Pancreas (tissue), 10 donors: ENCODE data around the gene RRH. TPM values are rescaled to one million over a fixed set of nuclear protein-coding genes. Genes with fewer than 3 reads are reported as not detected.

ENCODE experiments used
- ATAC-seq, 4 donors: fragments of 200-7000 bp; cut with Tn5 transposase; one replicate each; pipeline versions ENCODE4 v1.8.0 to v1.9.1; 2020; ENCODE audit warnings: mild to moderate bottlenecking in 4 of 4, moderate library complexity in 4 of 4
- DNase-seq, 6 donors: peaks; one replicate each; pipeline ENCODE4 v3.0.0-alpha.2; 2020
- FAIRE-seq: peaks from 2 replicates; lab custom pipeline; 2012; peaks lifted over from hg19 to GRCh38; lab: Jason Lieb, UNC
- H3K27ac ChIP-seq, 4 donors: fragments of 200-600 bp; sonication (generic); 1 replicate in 3 of 4; 2 replicates in 1 of 4; pipeline versions ENCODE4 v1.5.0 to v1.8.0; 2020
- H3K27me3 ChIP-seq, 4 donors: fragments of 200-600 bp; one replicate each; pipeline ENCODE4 v1.8.0; 2021
- H3K36me3 ChIP-seq, 3 donors: fragments of 200-600 bp; sonication (generic) in 1 of 3; one replicate each; pipeline versions ENCODE4 v1.5.0 to v1.8.0; 2020 to 2021
- H3K4me1 ChIP-seq, 3 donors: fragments of 200-600 bp; one replicate each; pipeline ENCODE4 v1.8.0; 2021
- H3K4me3 ChIP-seq, 4 donors: fragments of 200-600 bp; sonication (generic) in 2 of 4; one replicate each; pipeline versions ENCODE4 v1.5.0 to v1.8.0; 2020 to 2021
- H3K9me3 ChIP-seq, 4 donors: fragments of 200-600 bp; one replicate each; pipeline ENCODE4 v1.8.0; 2021
- WGBS, 2 donors: extraction: QIAGEN DNeasy Blood & Tissue Kit; methylation state at CpG; one replicate each; pipeline ENCODE4 v1.1.7; 2013; 5-methylcytosine and 5-hydroxymethylcytosine counted together
- intact Hi-C, 3 donors: fragments of 100-400 bp; cut with DNase I; formaldehyde crosslinking; loops; one replicate each; pipeline versions ENCODE4 v1.11.1 to v1.14.2; 2022
- polyA plus RNA-seq, 2 donors: library from polyadenylated mRNA; stranded (reverse); fragments of 200-250 nt; gene quantifications; one replicate each; pipeline ENCODE4 v1.2.3, GENCODE V29; 2013
- total RNA-seq, 6 donors: library from RNA; stranded (reverse); fragmentation: NEBNext Ultra II Directional in 4 of 6; extraction: Animal tissue kit (Norgen Biotek cat#: 25700) in 4 of 6; gene quantifications; one replicate each; pipeline versions ENCODE4 v1.2.1 to v1.2.4, GENCODE V29; 2021 to 2023
- TF ChIP-seq, protein P1 (sequence below), 4 donors: fragments of 200-600 bp; sonication (generic) in 3 of 4; IDR thresholded peaks; one replicate each; pipeline versions ENCODE4 v1.5.0 to v1.8.0; 2021; ENCODE audit warnings: antibody characterized with exemption in 4 of 4
- donor health status: healthy with polysubstance abuse.
- donor health status: DM: no; HTN: no; CAD: no; lungs with moderate emphysema.
- donor health status: DM: no; HTN: no; CAD: no.
- donor health status: control.
- donor health status: control.
- donor health status: Bipolar disorder and iron deficiency.
- donor health status: DM: yes; HTN: yes; CAD: no.
- donor health status: DM: no; HTN: no; CAD: no.
- donor health status: DM: no; HTN: no; CAD: no.
- donor health status: DM: yes; HTN: yes; CAD: no.

RRH gene
- total and polyA plus RNA-seq, 8 donors, result 0.09 to 0.18 (median 0.16) TPM; not detected in 4

DNA sequence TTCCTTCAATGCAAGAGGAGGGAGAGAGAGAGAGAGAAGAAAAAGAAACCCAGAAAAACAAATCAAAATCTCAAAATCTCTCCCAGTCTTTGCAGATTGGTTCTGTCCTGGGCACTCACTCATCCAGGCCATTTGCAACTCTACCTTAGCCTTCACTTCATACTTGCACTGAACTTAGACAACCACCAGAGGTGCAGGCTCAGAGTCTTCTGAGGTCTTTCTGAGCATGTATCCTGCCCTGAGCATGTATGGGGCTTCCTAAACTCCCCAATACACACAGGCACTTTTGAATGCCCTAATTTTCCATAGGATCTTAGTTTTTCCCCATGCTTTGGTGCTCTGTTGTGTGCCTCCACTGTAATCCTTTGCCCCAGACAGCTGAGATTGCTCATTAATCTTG, 28.9 kb upstream of the RRH start:
- no peak overlapping the region for H3K4me3 ChIP-seq
- DNase-seq (no peak), ATAC-seq (no peak), FAIRE-seq (no peak)
- H3K4me1 ChIP-seq, result peaks cover 0 to 18% (median 15%) of the 10 kb centered on the region in 3 donors
- H3K36me3 ChIP-seq, result no peaks in the 10 kb centered on the region
- H3K9me3 ChIP-seq, result no peaks in the 10 kb centered on the region
- no peak overlapping the region for H3K27ac ChIP-seq
- H3K27me3 ChIP-seq, result no peaks in the 10 kb centered on the region
- intact Hi-C loops, result no loop called here
- TF ChIP-seq, protein P1, sequence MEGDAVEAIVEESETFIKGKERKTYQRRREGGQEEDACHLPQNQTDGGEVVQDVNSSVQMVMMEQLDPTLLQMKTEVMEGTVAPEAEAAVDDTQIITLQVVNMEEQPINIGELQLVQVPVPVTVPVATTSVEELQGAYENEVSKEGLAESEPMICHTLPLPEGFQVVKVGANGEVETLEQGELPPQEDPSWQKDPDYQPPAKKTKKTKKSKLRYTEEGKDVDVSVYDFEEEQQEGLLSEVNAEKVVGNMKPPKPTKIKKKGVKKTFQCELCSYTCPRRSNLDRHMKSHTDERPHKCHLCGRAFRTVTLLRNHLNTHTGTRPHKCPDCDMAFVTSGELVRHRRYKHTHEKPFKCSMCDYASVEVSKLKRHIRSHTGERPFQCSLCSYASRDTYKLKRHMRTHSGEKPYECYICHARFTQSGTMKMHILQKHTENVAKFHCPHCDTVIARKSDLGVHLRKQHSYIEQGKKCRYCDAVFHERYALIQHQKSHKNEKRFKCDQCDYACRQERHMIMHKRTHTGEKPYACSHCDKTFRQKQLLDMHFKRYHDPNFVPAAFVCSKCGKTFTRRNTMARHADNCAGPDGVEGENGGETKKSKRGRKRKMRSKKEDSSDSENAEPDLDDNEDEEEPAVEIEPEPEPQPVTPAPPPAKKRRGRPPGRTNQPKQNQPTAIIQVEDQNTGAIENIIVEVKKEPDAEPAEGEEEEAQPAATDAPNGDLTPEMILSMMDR (IDR thresholded peaks at IDR 0.05), result no peak

DNA sequence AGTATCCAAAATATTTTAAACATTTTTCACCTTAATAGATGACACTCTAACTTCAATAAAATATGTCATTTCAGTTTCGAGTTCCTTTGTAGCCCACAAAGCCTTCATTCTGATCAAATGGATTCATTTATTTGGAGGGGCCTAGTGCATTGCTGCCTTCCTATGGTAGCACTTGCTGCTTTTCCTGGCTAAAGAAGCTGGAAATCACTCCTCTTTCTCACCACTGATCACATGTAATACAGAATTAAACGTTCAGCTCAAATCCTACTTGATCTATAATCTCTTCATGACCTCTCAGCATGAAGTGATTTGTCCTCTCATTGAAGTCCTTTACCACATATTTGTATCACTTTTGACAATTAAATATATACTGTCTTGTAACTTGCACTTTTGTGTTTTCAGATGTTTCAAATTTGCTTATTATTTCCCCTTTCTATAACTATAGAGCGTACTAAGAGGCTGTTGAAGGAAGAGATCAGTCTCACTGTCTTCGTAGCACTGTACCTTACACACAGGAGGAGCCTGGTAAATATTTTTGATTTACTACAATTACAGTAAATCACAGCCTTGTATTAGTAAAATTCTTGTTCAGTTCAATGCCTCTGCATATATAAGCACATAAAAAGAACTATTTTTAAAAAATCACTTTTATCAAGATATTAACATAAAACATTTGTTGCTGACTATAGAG, 26.5 kb upstream of the RRH start:
- no peak for DNase-seq
- H3K36me3 ChIP-seq, result no peaks in the 10 kb centered on the region
- peak overlapping the region; percentile 24 to 74 (median 45) for H3K27ac ChIP-seq
- ATAC-seq, result peak in 3 of 4 donors; percentile 39 to 63 (median 43)
- TF ChIP-seq, protein P1 (IDR thresholded peaks at IDR 0.05), result no peak
- peak overlapping the region in 3 of 4 donors; percentile 0 to 39 (median 22) for H3K4me3 ChIP-seq
- no peak for FAIRE-seq
- peaks cover 0 to 18% (median 15%) of the 10 kb centered on the region in 3 donors for H3K4me1 ChIP-seq
- no peaks in the 10 kb centered on the region for H3K9me3 ChIP-seq
- 29 to 46% methylated on average over 4 of the region's 4 CpGs for WGBS, 2 donors
- no peaks in the 10 kb centered on the region for H3K27me3 ChIP-seq
- intact Hi-C loops, result loop anchor here in 2 of 3 donors (10.0 kb wide), 3 partner anchors 96 to 376 kb away; partner anchors contain the start of gene CASP6 (in 1 of the 2)

GRCh38 chr4:109801895-109802319, 25.9 kb upstream of the RRH start, which contains the start of gene CFI:
Gene CFI, minus strand, starts transcription at chr4:109801999. Its CDS starts 28 bp downstream, at chr4:109801971.
- Histone ChIP-seq H3K27ac (peak within 1 kb of the TSS; percentile 24 to 74 (median 45)), H3K4me1 (peaks cover 0 to 18% (median 15%) of the 10 kb centered on the region in 3 donors), H3K36me3 (no peaks in the 10 kb centered on the region), H3K4me3 (peak within 1 kb of the TSS in 3 of 4 donors; percentile 0 to 39 (median 22)), H3K27me3 (no peaks in the 10 kb centered on the region), H3K9me3 (no peaks in the 10 kb centered on the region)
- peak; percentile 70 to 93 (median 86) for ATAC-seq
- 15 to 22% methylated on average over 2 of the region's 2 CpGs for WGBS, 2 donors
- DNase-seq, result no peak
- TF ChIP-seq, protein P1 (IDR thresholded peaks at IDR 0.05), result no peak
- peak; percentile 64 for FAIRE-seq
- intact Hi-C loops, result loop anchor here in 2 of 3 donors (10.0 kb wide), 3 partner anchors 97 to 377 kb away; partner anchors contain the start of gene CASP6 (in 1 of the 2)

GRCh38 chr4:109803924-109804571, 23.7 kb upstream of the RRH start:
- Histone ChIP-seq H3K27me3 (no peaks in the 10 kb centered on the region), H3K27ac (no peak overlapping the region), H3K36me3 (no peaks in the 10 kb centered on the region), H3K4me1 (peaks cover 0 to 18% (median 15%) of the 10 kb centered on the region in 3 donors), H3K4me3 (no peak overlapping the region), H3K9me3 (no peaks in the 10 kb centered on the region)
- ATAC-seq, result peak; percentile 54 to 81 (median 75)
- TF ChIP-seq, protein P1 (IDR thresholded peaks at IDR 0.05), result peak in 2 of 4 donors; percentile 32 to 33
- DNase-seq, result peak in 1 of 6 donors; percentile 22
- intact Hi-C loops, result loop anchor here in 2 of 3 donors (10.0 kb wide), 3 partner anchors 99 to 379 kb away; partner anchors contain the start of gene CASP6 (in 1 of the 2)
- 16 to 18% methylated on average over 4 of the region's 4 CpGs for WGBS, 2 donors
- no peak for FAIRE-seq
